Hepatocyte (in vitro differentiated cells): ENCODE data around the gene IRF4. TPM values are rescaled to one million over a fixed set of nuclear protein-coding genes. Genes with fewer than 3 reads are reported as not detected.

ENCODE experiments used
- DNase-seq: peaks from one replicate; pipeline ENCODE4 v3.0.0-alpha.2; 2016; ENCODE audit warnings: low spot score
- H2AFZ ChIP-seq: fragments of 200-600 bp; sonication (generic); 2 replicates; pipeline ENCODE4 v1.6.0; 2016; ENCODE audit warnings: antibody characterized with exemption, mild to moderate bottlenecking
- H3K27ac ChIP-seq: fragments of 200-600 bp; sonication (generic); 2 replicates; pipeline ENCODE4 v1.5.1; 2016; ENCODE audit warnings: mild to moderate bottlenecking
- H3K27me3 ChIP-seq: fragments of 200-600 bp; sonication (generic); 2 replicates; pipeline ENCODE4 v1.6.1; 2016
- H3K36me3 ChIP-seq: fragments of 200-600 bp; sonication (generic); replicated peaks from 2 replicates; pipeline ENCODE4 v1.5.1; 2016; ENCODE audit warnings: low read depth; ENCODE audit not compliant: insufficient read depth
- H3K4me1 ChIP-seq: fragments of 200-600 bp; sonication (generic); 2 replicates; pipeline ENCODE4 v1.5.1; 2016; ENCODE audit warnings: mild to moderate bottlenecking, moderate library complexity; ENCODE audit not compliant: insufficient read depth
- H3K4me2 ChIP-seq: fragments of 200-600 bp; sonication (generic); 2 replicates; pipeline ENCODE4 v1.6.0; 2016
- H3K4me3 ChIP-seq: fragments of 200-600 bp; sonication (generic); 2 replicates; pipeline ENCODE4 v1.5.1; 2016; ENCODE audit warnings: mild to moderate bottlenecking
- H3K79me2 ChIP-seq: fragments of 200-600 bp; sonication (generic); 2 replicates; pipeline ENCODE4 v1.6.0; 2017; ENCODE audit warnings: mild to moderate bottlenecking
- H3K9me2 ChIP-seq: fragments of 200-600 bp; sonication (generic); replicated peaks from 2 replicates; pipeline ENCODE4 v1.6.0; 2017; ENCODE audit warnings: mild to moderate bottlenecking; ENCODE audit not compliant: insufficient read depth
- H3K9me3 ChIP-seq: fragments of 200-600 bp; sonication (generic); 2 replicates; pipeline ENCODE4 v1.5.1; 2016; ENCODE audit warnings: low read depth, mild to moderate bottlenecking
- H4K20me1 ChIP-seq: fragments of 200-600 bp; sonication (generic); 2 replicates; pipeline ENCODE4 v1.6.0; 2016; ENCODE audit warnings: mild to moderate bottlenecking; ENCODE audit not compliant: insufficient read depth, poor library complexity, severe bottlenecking
- CTCF ChIP-seq: fragments of 200-600 bp; sonication (generic); IDR thresholded peaks from 2 replicates; pipeline ENCODE4 v1.5.1; 2016; ENCODE audit warnings: antibody characterized with exemption, mild to moderate bottlenecking; ENCODE audit not compliant: poor library complexity
- EZH2 ChIP-seq: fragments of 200-600 bp; sonication (generic); IDR thresholded peaks from 2 replicates; pipeline ENCODE4 v1.6.1; 2016; ENCODE audit warnings: antibody characterized with exemption, mild to moderate bottlenecking, borderline replicate concordance
- EZH2phosphoT487 ChIP-seq: fragments of 200-600 bp; sonication (generic); IDR thresholded peaks from one replicate; pipeline ENCODE4 v1.6.1; 2018; ENCODE audit warnings: antibody characterized with exemption, mild to moderate bottlenecking, low read depth, moderate library complexity; ENCODE audit not compliant: unreplicated experiment, severe bottlenecking
- WGBS: methylation state at CpG from one replicate; pipeline ENCODE4 v1.1.6; 2016; ENCODE audit warnings: low lambda C conversion rate; ENCODE audit errors: missing lambda C conversion rate; 5-methylcytosine and 5-hydroxymethylcytosine counted together
- polyA plus RNA-seq: library from polyadenylated mRNA; unstranded; fragments of >200 nt; fragmentation: Nextera tagmentation; extraction: Ambion mirVana; gene quantifications from 2 replicates; pipeline ENCODE4 v1.2.1, GENCODE V29; 2016
- total RNA-seq: library from RNA; depleted of rRNA; stranded (reverse); fragments of >200 nt; gene quantifications from 2 replicates; pipeline ENCODE4 v1.2.3, GENCODE V29; 2014

Gene IRF4
- total and polyA plus RNA-seq, 2 experiments from 2014 or later: 0.02 to 0.23 TPM

GRCh38 chr6:428047-428603 lies 36.6 kb downstream of the IRF4 start:
- no peaks in the 10 kb centered on the region for H3K9me3 ChIP-seq
- peaks cover 6% of the 10 kb centered on the region for H3K4me1 ChIP-seq
- H3K4me2 ChIP-seq: no peak overlapping the region
- H3K9me2 ChIP-seq: no peaks in the 10 kb centered on the region
- H3K4me3 ChIP-seq: no peak overlapping the region
- H3K79me2 ChIP-seq: no peaks in the 10 kb centered on the region
- H4K20me1 ChIP-seq: no peaks in the 10 kb centered on the region
- no peak for TF ChIP-seq EZH2phosphoT487
- no peak for TF ChIP-seq EZH2
- no peak for TF ChIP-seq CTCF
- no peak overlapping the region for H3K27ac ChIP-seq
- H3K36me3 ChIP-seq: no peaks in the 10 kb centered on the region
- H3K27me3 ChIP-seq: peaks cover 3% of the 10 kb centered on the region
- H2AFZ ChIP-seq: no peak overlapping the region
- no peak for DNase-seq
- 91% methylated on average over 11 of the region's 11 CpGs for WGBS

- H3K9me3 ChIP-seq: no peaks in the 10 kb centered on the region
- no peaks in the 10 kb centered on the region for H3K9me2 ChIP-seq
- DNase-seq: no peak
- H3K79me2 ChIP-seq: no peaks in the 10 kb centered on the region
- no peaks in the 10 kb centered on the region for H3K36me3 ChIP-seq
- no peak overlapping the region for H3K27ac ChIP-seq
- H3K4me1 ChIP-seq: no peaks in the 10 kb centered on the region
- WGBS: 87% methylated on average over 4 of the region's 4 CpGs
- H3K4me2 ChIP-seq: no peak overlapping the region
- H3K4me3 ChIP-seq: no peak overlapping the region
- H2AFZ ChIP-seq: no peak overlapping the region
- no peaks in the 10 kb centered on the region for H4K20me1 ChIP-seq
- no peak for TF ChIP-seq EZH2phosphoT487
- TF ChIP-seq CTCF: no peak
- no peak for TF ChIP-seq EZH2
- peaks cover 3% of the 10 kb centered on the region for H3K27me3 ChIP-seq
Measured at GRCh38 chr6:429515-430121, 38.1 kb downstream of the IRF4 start.

GRCh38 chr6:431504-431903 lies 40.0 kb downstream of the IRF4 start:
- Histone ChIP-seq H3K9me2 (no peaks in the 10 kb centered on the region), H3K4me3 (no peak overlapping the region), H4K20me1 (no peaks in the 10 kb centered on the region), H3K27ac (no peak overlapping the region), H3K4me2 (no peak overlapping the region), H3K79me2 (no peaks in the 10 kb centered on the region), H3K9me3 (no peaks in the 10 kb centered on the region), H3K27me3 (peaks cover 3% of the 10 kb centered on the region), H2AFZ (no peak overlapping the region), H3K36me3 (no peaks in the 10 kb centered on the region), H3K4me1 (no peaks in the 10 kb centered on the region)
- no peak for TF ChIP-seq EZH2phosphoT487
- no peak for TF ChIP-seq CTCF
- no peak for TF ChIP-seq EZH2
- DNase-seq: no peak
- WGBS: 94% methylated on average over 10 of the region's 10 CpGs
